ENCODE results near the gene CRYBG1.

CRYBG1 gene

DNA sequence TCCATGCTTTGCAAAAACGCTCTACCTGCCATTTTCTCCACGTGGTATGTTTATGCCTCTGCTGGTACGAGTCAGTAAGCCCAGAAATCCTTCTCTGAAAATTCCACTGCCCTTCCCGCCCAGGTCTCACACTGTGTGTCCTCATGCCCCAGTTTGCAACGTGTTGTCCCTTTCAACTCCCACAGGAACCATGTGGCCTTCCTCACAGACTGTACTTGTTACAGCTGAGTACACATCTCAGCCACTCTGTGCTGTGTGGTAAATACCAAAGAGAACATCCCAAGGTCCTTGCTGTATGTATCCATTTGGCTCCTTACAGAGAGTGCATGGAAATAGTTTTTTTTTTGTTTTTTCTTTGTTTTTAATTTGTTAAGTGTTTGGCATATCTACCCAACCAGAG lies 211.9 kb downstream of the CRYBG1 start:
- H4K20me1 ChIP-seq (ENCODE audit: insufficient read depth, low read length, poor library complexity, severe bottlenecking) = no peaks in the 10 kb centered on the region
- no peaks in the 10 kb centered on the region for H3K27me3 ChIP-seq (ENCODE audit: insufficient read depth, low read length, poor library complexity, severe bottlenecking)
- no peaks in the 10 kb centered on the region for H3K4me1 ChIP-seq (ENCODE audit: insufficient read depth, low read length, poor library complexity, severe bottlenecking)
- TF ChIP-seq CTCF (conservative IDR thresholded peaks at IDR 0.05; ENCODE audit: low read length) = no peak
- TF ChIP-seq EZH2phosphoT487 (IDR thresholded peaks at IDR 0.05; ENCODE audit: borderline replicate concordance) = no peak
- no peaks in the 10 kb centered on the region for H3K9me3 ChIP-seq (ENCODE audit: insufficient read depth, low read depth, low read length)
- no peaks in the 10 kb centered on the region for H3F3A ChIP-seq (ENCODE audit: low read depth)
- peaks cover 23% of the 10 kb centered on the region for H3K36me3 ChIP-seq (ENCODE audit: insufficient read depth, low read length)
- no peaks in the 10 kb centered on the region for H3K9me2 ChIP-seq (replicated peaks; ENCODE audit: low read depth, low read length)
- H3K79me2 ChIP-seq (ENCODE audit: insufficient read depth, low read length) = no peaks in the 10 kb centered on the region
- H3K4me2 ChIP-seq (ENCODE audit: low read depth, low read length, poor library complexity, severe bottlenecking) = no peak overlapping the region
- H3K4me3 ChIP-seq (ENCODE audit: low read length, poor library complexity, severe bottlenecking) = no peak overlapping the region
- H3K9ac ChIP-seq (ENCODE audit: low read depth, low read length, poor library complexity, severe bottlenecking) = no peak overlapping the region
- H2AFZ ChIP-seq (ENCODE audit: low read length) = no peak overlapping the region

DNA sequence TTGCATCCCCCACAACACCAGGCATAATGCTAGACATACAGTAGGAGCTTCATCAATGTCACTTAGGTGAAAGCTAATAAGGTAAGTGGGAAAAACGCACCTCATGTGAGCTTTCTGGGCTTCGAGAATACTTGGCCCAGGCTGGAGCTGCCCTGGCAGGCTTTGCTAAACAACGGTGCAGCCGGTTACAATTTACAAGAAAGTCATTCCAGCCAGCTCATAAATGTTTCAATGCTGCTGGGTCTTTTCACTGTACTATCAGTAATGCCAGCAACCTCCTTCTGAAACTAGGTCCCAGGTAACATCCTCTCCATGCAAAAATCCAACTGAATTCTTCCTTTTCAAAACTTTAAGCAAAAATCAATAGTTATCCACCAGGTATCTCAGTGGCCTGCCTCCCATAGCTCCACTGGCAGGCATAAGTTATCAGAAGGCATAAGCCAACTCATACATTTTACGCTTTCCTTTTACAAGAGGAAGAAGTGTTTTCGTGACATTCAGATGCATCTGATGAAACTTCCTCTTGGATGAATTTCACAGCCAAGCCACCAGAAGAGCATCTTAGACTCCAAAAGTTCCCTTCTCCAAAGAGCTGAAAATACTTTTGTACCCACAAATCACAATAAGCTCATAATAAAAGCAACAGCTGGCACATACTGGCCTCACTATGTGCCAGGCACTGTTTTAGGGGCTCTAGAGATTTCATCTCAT lies 212.5 kb downstream of the CRYBG1 start:
- Histone ChIP-seq H3K9ac (ENCODE audit: low read depth, low read length, poor library complexity, severe bottlenecking) (no peak overlapping the region), H3K79me2 (ENCODE audit: insufficient read depth, low read length) (no peaks in the 10 kb centered on the region), H3K9me2 (replicated peaks; ENCODE audit: low read depth, low read length) (no peaks in the 10 kb centered on the region), H3K27me3 (ENCODE audit: insufficient read depth, low read length, poor library complexity, severe bottlenecking) (no peaks in the 10 kb centered on the region), H2AFZ (ENCODE audit: low read length) (no peak overlapping the region), H3K36me3 (ENCODE audit: insufficient read depth, low read length) (peaks cover 23% of the 10 kb centered on the region), H3F3A (ENCODE audit: low read depth) (no peaks in the 10 kb centered on the region), H3K4me3 (ENCODE audit: low read length, poor library complexity, severe bottlenecking) (no peak overlapping the region), H3K4me2 (ENCODE audit: low read depth, low read length, poor library complexity, severe bottlenecking) (no peak overlapping the region), H4K20me1 (ENCODE audit: insufficient read depth, low read length, poor library complexity, severe bottlenecking) (no peaks in the 10 kb centered on the region), H3K4me1 (ENCODE audit: insufficient read depth, low read length, poor library complexity, severe bottlenecking) (no peaks in the 10 kb centered on the region), H3K9me3 (ENCODE audit: insufficient read depth, low read depth, low read length) (no peaks in the 10 kb centered on the region)
- TF ChIP-seq CTCF (conservative IDR thresholded peaks at IDR 0.05; ENCODE audit: low read length) (no peak), EZH2phosphoT487 (IDR thresholded peaks at IDR 0.05; ENCODE audit: borderline replicate concordance) (no peak)

- H3K27me3 ChIP-seq (ENCODE audit: insufficient read depth, low read length, poor library complexity, severe bottlenecking) = no peaks in the 10 kb centered on the region
- peaks cover 12% of the 10 kb centered on the region; the same call in 1 of the 2 replicates for H3K36me3 ChIP-seq (ENCODE audit: insufficient read depth, low read length)
- H3K79me2 ChIP-seq (ENCODE audit: insufficient read depth, low read length) = no peaks in the 10 kb centered on the region
- no peaks in the 10 kb centered on the region for H3K4me1 ChIP-seq (ENCODE audit: insufficient read depth, low read length, poor library complexity, severe bottlenecking)
- no peaks in the 10 kb centered on the region for H3K9me3 ChIP-seq (ENCODE audit: insufficient read depth, low read depth, low read length)
- H3K9me2 ChIP-seq (replicated peaks; ENCODE audit: low read depth, low read length) = no peaks in the 10 kb centered on the region
- no peak overlapping the region for H3K9ac ChIP-seq (ENCODE audit: low read depth, low read length, poor library complexity, severe bottlenecking)
- TF ChIP-seq CTCF (conservative IDR thresholded peaks at IDR 0.05; ENCODE audit: low read length) = no peak
- TF ChIP-seq EZH2phosphoT487 (IDR thresholded peaks at IDR 0.05; ENCODE audit: borderline replicate concordance) = no peak
- no peaks in the 10 kb centered on the region for H4K20me1 ChIP-seq (ENCODE audit: insufficient read depth, low read length, poor library complexity, severe bottlenecking)
- no peak overlapping the region for H3K4me2 ChIP-seq (ENCODE audit: low read depth, low read length, poor library complexity, severe bottlenecking)
- no peak overlapping the region for H2AFZ ChIP-seq (ENCODE audit: low read length)
- no peaks in the 10 kb centered on the region for H3F3A ChIP-seq (ENCODE audit: low read depth)
- H3K4me3 ChIP-seq (ENCODE audit: low read length, poor library complexity, severe bottlenecking) = no peak overlapping the region
These were observed 214.4 kb downstream of the CRYBG1 start for GRCh38 chr6:106574741-106575458.

Data from Loucy (cell line).